Femur (tissue), 1 donor: ENCODE data around the gene RAB5A.
"Not testable (repeated sequence)": the region's sequence is repeated elsewhere in the genome, so short reads cannot be mapped to it uniquely, and the experiment has no call there.

Experiments used
- DNase-seq: peaks from one replicate; pipeline ENCODE4 v3.0.0-alpha.2; 2017

Gene RAB5A

DNA sequence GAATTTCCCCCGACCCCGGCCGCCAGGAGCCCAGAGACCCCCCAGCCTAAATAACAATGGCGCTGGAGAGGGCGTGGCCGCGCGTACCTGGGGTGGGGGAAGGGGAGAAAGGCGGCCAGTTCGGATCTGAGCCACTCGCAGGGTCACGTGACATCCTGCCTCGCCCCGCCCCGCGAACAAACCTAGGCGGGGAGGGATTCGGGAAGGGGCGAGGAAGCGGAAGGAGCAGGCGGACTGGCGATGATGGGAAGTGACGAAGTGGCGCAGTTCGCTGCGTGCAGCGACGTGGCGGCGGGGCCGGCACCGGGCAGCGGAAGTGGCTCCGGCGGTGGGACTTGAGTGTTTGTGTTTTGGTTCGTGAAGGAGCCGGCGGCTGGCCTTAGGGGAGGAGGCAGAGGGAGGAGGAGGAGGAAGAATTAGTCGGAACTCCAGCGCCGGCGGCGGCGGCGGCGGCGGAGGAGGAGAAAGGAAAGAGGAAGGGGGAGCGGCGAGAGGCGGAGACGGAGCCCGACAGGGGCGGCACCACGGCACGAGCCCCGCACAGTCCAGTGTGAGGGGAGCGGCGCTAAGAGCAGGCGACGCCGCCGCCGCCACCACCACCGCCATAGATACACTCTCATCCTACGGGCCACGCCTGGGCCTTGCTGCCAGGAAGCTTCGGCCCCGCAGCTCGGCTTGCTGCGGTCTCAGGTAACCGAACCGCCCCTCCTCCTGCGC lies at the start of gene RAB5A:
RAB5A (plus strand) TSS at position 266 of the 717 bp plus-strand sequence. CDS start 3,802 bp downstream, outside the sequence.
- peak; percentile 99 for DNase-seq

- DNase-seq, result no peak
These were observed 48.2 kb upstream of the RAB5A start for GRCh38 chr3:19898721-19899120.

GRCh38 chr3:19899264-19899663 lies 47.6 kb upstream of the RAB5A start:
- no peak for DNase-seq

- DNase-seq, result not testable (repeated sequence)
These were observed 47.1 kb upstream of the RAB5A start for GRCh38 chr3:19899833-19900232.

DNA sequence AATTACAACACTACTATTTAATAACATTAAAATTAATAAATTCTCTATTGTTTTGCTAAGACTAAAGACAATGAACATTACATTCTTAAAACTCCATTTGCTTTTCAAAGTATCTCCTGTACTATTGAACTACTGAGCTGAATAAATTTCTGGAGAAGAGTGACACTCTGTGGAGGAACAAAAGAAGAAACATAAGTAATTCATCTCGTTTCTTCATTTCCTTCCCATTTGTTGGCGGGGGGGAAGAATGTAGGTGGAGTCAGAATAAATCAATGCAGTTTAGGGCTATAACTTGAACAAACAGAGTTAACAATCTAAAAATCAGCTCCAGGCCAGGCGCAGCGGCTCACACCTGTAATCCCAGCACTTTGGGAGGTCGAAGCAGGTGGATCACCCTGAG lies 45.6 kb upstream of the RAB5A start:
- DNase-seq, result no peak

- DNase-seq, result no peak
These were observed 45.0 kb upstream of the RAB5A start for GRCh38 chr3:19901918-19902317.

DNA sequence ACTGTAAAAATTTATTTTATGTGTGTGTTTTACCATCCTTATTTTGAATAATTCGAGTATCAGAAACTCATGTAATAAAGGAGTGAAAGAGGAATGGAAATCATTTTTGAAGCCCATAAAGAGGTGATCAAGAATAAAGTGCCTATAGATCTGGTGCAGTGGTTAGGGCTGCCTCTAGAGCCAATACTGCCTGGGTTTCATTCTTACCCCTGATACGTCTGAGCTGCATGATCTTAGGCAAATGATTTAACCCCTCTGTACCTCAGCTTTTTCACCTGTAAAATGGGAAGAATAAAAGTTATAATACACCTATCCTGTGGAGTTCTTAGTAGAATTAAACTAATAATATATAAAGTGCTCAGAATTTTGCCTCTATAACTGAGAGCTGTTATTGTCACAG lies 43.2 kb upstream of the RAB5A start:
- no peak for DNase-seq

GRCh38 chr3:19907523-19907922 lies 39.4 kb upstream of the RAB5A start:
- no peak for DNase-seq

DNA sequence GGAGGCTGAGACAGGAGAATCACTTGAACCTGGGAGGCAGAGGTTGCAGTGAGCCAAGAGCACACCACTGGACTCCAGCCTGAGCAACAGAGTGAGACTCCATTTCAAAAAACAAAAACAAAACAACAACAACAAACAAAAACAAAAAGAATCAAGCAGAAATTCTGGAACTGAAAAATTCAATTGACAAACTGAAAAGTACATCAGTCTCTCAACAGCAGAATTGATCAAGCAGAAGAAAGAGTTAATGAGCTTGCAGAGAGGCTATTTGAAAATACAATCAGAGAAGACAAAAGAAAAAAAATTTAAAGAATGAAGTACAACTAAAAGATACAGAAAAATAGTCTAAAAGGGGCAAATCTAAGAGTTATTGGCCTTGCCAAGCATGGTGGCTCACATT lies 35.4 kb upstream of the RAB5A start:
- DNase-seq, result no peak

- no peak for DNase-seq
These were observed 29.7 kb upstream of the RAB5A start for GRCh38 chr3:19917167-19917566.

DNA sequence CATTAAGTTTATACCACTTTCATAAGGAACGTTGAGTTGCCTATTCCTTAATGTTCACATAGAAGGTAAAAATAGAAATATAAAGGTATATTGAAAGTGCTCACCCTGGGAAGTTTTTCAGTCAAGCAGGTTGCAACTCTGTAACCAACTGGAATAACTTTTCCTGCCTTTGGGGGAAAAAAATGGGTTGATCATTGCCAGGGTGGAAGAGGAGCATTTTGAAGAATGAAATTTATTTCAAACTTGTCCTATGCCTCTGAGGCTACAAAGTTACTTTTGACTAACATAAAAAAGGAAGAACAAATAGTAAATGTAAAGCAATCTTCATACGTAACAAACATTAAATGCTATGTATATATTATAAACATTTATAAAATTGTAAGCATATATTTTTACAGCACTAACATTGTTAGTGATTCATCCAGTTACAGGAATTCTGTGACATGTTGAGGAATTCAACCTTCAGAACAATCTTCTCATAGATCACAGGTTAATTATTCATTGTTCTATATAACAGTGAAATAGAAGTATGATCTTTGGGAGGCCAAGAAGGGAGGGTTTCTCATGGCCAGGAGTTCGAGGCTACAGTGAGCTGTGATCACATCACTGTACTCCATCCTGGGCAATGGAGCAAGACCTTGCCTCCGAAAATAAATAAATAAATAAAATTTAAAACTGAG lies 26.4 kb upstream of the RAB5A start:
- DNase-seq, result no peak

GRCh38 chr3:19931180-19931692 lies 15.7 kb upstream of the RAB5A start:
- DNase-seq, result peak; percentile 22

- DNase-seq, result no peak
These were observed 15.1 kb upstream of the RAB5A start for GRCh38 chr3:19931767-19932188.

- DNase-seq, result no peak
These were observed 14.5 kb upstream of the RAB5A start for GRCh38 chr3:19932422-19932821.

- peak; percentile 26 for DNase-seq
These were observed 12.8 kb upstream of the RAB5A start, which contains the start of gene EFHB for GRCh38 chr3:19934098-19934566. Gene EFHB, minus strand, starts transcription at chr3:19934217. Its CDS starts 199 bp downstream, at chr3:19934018.

GRCh38 chr3:19937459-19938294 lies 9.2 kb upstream of the RAB5A start:
- DNase-seq, result no peak

- DNase-seq, result no peak
These were observed 8.6 kb upstream of the RAB5A start for GRCh38 chr3:19938295-19938627.

- DNase-seq, result no peak
These were observed 6.3 kb upstream of the RAB5A start for GRCh38 chr3:19940643-19941042.

DNA sequence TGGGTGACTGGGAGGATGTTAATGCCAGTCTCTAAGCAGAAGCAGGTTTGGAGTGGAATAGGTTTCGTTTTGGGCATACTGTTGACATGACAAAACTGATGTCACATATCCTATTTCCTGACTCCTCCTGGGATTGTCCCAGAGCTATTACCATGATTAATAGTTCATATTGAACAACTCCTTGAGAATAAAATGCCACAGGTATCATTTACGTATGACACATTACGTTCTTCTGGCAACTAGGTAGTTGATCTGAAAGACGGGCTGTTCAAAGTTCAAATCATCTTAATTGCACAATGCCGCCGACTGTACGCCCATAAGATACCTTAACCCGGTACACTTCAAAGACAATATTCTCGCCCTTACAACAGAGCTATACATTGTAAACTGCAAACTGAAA lies 1.4 kb upstream of the RAB5A start:
- DNase-seq, result no peak

GRCh38 chr3:19945969-19946831 lies 697 bp upstream of the RAB5A start:
- DNase-seq, result peak; percentile 23

- DNase-seq, result peak; percentile 64
These were observed 790 bp downstream of the RAB5A start for GRCh38 chr3:19947549-19948225.

DNA sequence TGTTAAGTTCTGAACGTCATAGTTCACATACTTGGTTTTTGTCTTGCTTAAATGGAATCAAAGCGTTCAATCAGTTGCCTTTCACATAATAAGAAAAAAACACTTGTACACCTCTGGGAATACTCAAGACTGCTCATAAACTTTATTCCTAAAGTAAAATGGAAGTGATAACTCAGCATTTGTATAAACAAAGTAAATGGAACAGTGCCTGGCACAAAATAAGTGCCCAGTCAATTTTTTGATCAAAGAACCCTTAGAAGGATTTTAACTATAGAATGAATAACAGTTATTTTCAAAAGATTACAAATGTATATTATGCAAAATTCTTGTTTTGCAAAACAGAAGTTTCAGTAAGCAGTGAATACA lies 1.3 kb downstream of the RAB5A start:
- no peak for DNase-seq
